GM12874 (cell line): ENCODE measurements around the gene AGBL1.

Source experiments
- TF ChIP-seq, protein P1 (sequence below): IDR thresholded peaks from 2 replicates; pipeline ENCODE4 v1.5.1; 2011; ENCODE audit warnings: low read depth, mild to moderate bottlenecking, control low read depth, low read length, moderate library complexity; ENCODE audit not compliant: insufficient read depth

AGBL1 gene

DNA sequence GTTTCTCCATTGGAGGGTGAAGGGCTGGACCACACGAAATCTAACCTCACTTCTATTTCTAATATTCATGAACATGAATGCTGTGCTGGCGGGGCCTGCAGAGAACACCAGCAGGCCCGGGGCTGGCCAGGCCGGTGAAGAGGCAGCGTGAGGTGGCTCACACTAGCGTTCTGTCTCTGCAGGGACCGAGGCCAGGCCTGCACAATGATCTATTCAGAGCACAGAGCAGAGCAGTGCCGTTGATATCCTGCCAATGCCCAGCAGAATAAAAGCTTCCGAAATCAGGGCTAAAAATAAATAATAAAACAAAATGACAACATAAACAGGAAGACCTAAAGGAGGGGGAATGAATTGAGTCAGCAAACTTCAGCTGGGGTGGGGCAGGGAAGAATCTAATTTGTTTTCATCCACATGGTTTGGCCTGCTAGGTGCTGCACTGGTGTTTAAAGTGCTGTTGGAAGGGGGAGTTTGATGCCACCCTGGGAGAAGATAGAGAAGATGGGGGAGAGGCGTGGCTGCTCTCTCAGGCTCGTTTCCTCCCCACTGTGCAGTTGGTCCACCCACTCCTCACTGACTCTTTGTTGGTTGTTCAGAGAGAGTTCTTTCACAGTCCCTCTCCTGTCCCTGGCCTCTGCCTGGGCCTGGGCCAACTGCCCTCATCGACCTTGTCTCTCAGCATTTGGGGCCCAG, 837.1 kb downstream of the AGBL1 start:
- TF ChIP-seq, protein P1, sequence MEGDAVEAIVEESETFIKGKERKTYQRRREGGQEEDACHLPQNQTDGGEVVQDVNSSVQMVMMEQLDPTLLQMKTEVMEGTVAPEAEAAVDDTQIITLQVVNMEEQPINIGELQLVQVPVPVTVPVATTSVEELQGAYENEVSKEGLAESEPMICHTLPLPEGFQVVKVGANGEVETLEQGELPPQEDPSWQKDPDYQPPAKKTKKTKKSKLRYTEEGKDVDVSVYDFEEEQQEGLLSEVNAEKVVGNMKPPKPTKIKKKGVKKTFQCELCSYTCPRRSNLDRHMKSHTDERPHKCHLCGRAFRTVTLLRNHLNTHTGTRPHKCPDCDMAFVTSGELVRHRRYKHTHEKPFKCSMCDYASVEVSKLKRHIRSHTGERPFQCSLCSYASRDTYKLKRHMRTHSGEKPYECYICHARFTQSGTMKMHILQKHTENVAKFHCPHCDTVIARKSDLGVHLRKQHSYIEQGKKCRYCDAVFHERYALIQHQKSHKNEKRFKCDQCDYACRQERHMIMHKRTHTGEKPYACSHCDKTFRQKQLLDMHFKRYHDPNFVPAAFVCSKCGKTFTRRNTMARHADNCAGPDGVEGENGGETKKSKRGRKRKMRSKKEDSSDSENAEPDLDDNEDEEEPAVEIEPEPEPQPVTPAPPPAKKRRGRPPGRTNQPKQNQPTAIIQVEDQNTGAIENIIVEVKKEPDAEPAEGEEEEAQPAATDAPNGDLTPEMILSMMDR = no peak

DNA sequence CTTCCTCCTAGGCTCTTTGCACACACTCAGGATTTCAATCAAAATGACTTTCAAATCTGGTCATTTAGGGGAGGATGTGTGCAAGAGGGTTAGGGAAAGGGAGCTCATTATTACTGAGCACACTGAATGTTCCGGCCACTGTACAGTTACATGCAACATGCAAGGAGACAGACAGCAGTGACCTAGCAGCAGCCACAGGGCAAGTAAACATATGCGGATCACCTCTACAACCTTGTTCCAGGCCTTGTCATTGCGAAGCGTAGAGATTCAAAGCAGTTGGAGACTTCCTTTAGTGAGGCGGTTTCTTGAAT, 837.6 kb downstream of the AGBL1 start:
- TF ChIP-seq, protein P1 = no peak

DNA sequence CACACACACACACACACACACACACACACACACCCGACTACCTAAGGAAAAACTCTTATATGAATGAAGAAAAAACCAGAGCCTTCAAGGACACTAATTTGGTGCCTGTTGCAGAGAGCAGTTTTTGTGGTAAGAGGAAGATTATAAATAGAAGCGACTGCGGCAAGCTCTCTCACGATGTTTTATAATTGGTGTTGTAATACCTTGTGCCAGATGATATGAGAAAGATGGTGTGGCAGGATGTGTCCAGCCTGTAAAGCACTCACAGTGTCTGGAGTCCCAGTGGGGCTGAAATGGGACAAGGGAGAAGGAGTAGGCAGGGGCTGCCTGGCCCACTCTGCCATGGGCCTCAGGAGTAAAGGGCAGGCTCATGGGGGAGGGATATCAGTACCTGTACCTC, 839.9 kb downstream of the AGBL1 start:
- TF ChIP-seq, protein P1 = no peak

DNA sequence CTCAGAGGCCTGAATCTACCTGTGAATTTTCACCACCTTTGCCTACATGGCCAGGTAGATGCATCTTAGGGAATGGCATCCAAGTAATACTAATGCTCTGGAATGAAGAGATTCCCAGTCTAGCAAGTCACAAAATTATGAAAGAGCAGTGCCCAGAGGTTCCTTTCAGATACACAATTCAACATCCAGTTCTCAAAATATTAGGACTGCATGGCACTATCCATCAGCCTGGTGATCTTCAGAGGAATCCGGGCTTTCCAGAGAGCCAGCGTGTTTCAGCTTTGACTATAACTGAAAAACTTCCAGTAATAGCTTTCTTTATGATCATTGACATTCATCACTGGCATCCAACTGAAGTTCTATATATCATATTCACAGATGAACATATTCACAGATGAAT, 849.8 kb downstream of the AGBL1 start:
- TF ChIP-seq, protein P1 = no peak

DNA sequence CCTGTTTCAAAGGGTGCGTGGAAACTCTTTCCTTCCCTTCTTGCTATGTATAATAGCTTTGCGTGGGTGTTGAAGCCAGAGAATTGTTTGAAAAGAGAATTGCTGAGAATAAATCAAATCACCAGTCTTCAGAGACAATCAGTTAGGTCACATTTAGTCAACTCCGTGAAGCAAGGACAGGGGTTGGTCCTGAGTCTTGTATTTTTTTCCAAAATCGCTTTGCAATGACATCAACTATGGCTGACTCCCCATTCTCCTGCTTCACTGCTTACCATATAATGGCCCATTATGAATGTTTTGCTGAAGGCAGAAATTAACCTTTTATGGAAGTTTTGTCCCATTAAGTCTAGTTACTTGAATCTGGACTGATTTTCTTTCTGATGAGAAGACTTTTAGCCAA, 852.8 kb downstream of the AGBL1 start:
- TF ChIP-seq, protein P1 = no peak

DNA sequence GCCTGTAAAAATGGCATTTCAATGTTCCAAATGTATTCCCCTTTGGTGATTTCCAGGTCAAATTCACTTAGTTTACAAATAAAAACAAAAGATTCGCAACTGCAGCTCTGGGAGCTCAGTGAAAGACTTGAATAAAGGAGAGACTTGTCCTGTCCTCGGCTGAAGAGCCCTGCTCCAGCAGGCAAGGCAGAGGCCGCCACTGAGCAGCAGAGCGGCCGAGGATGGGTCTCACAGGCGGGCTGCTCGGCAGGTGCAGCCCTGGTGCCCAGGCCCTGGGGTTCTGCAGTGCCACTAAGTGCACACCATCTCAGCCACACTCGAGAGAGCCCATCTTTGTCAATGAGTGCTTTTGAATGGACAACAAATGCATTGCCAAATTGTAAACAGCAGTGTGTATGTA, 856.2 kb downstream of the AGBL1 start:
- TF ChIP-seq, protein P1 = no peak

DNA sequence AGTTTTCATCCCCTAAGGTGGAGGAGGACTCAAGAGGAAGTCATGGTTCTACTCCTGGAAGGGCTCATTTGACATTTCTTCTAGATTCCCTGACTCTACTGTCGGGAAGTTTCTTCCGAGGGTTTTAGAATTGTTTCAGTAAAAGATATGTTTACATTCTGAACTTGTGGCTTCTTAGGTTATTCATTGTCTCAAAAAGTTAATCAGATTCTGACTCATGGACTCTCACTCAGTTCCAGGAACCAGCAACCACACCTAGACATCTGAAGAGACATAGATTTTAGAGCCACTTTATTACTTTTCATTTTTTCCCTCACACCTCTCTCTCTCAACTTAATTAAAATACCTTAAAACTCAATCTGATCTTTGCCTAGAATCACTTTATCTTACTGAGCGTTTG, 862.6 kb downstream of the AGBL1 start:
- TF ChIP-seq, protein P1 = no peak
